Esophagus muscularis mucosa (tissue), 4 donors: ENCODE measurements around the gene UGDH.
A peak's percentile ranks its signal among the peaks of the same experiment; 100 is the strongest.

ENCODE experiments used
- CTCF ChIP-seq, 3 experiments: fragments of 200-600 bp in 2 of 3; fragments of 450-650 bp in 1 of 3; sonication (generic) in 2 of 3; IDR thresholded peaks; one replicate each; pipeline ENCODE4 v1.5.1; 2017 to 2019; ENCODE audit warnings: antibody characterized with exemption in 3 of 3, mild to moderate bottlenecking in 2 of 3, moderate library complexity in 1 of 3
- EP300 ChIP-seq: sonication (generic); formaldehyde crosslinking; IDR thresholded peaks from one replicate; pipeline ENCODE4 v1.6.1; 2017; ENCODE audit warnings: antibody characterized with exemption
- POLR2A ChIP-seq: fragments of 450-650 bp; IDR thresholded peaks from one replicate; pipeline ENCODE4 v1.6.1; 2017; ENCODE audit warnings: antibody characterized with exemption, moderate library complexity, mild to moderate bottlenecking, low read depth
- POLR2AphosphoS5 ChIP-seq, 2 donors: sonication (generic); formaldehyde crosslinking; IDR thresholded peaks; one replicate each; pipeline ENCODE4 v1.6.1; 2017; ENCODE audit warnings: antibody characterized with exemption in 2 of 2

- TF ChIP-seq POLR2A (peak; percentile 92), CTCF (IDR thresholded peaks at IDR 0.05) (peak in 1 of 3 experiments; percentile 12), EP300 (no peak), POLR2AphosphoS5 (IDR thresholded peaks at IDR 0.05) (peak; percentile 100)
Measured at GRCh38 chr4:39458505-39459300, 68.5 kb downstream of the UGDH start, which contains the start of the genes LIAS and RPL9.
